GM23338 (cell line): ENCODE data around the gene COL4A6. TPM values are rescaled to one million over a fixed set of nuclear protein-coding genes. Genes with fewer than 3 reads are reported as not detected.

ENCODE experiments used
- ATAC-seq: fragments of 200-7000 bp; cut with Tn5 transposase; 3 replicates; pipeline ENCODE4 v1.9.1; 2020
- DNase-seq: peaks from one replicate; pipeline ENCODE4 v3.0.0-alpha.2; 2015; ENCODE audit warnings: low spot score
- H2AFZ ChIP-seq: fragments of 200-600 bp; sonication (generic); 2 replicates; pipeline ENCODE4 v1.8.0; 2016; ENCODE audit warnings: antibody characterized with exemption, mild to moderate bottlenecking, moderate library complexity
- H3F3A ChIP-seq: fragments of 200-600 bp; sonication (generic); replicated peaks from 2 replicates; pipeline ENCODE4 v1.8.0; 2017; ENCODE audit warnings: antibody characterized with exemption, mixed run types, low read depth
- H3K27ac ChIP-seq: fragments of 200-600 bp; sonication (generic); 2 replicates; pipeline ENCODE4 v1.6.1; 2016; ENCODE audit warnings: low read depth
- H3K27me3 ChIP-seq: fragments of 200-600 bp; sonication (generic); 2 replicates; pipeline ENCODE4 v1.8.0; 2016; ENCODE audit warnings: mild to moderate bottlenecking, mixed run types, moderate library complexity; ENCODE audit not compliant: insufficient read depth
- H3K36me3 ChIP-seq: fragments of 200-600 bp; sonication (generic); 2 replicates; pipeline ENCODE4 v1.8.0; 2016; ENCODE audit warnings: mild to moderate bottlenecking; ENCODE audit not compliant: insufficient read depth
- H3K4me1 ChIP-seq: fragments of 200-600 bp; sonication (generic); 2 replicates; pipeline ENCODE4 v1.8.0; 2016; ENCODE audit warnings: mild to moderate bottlenecking, moderate library complexity; ENCODE audit not compliant: insufficient read depth
- H3K4me2 ChIP-seq: fragments of 200-600 bp; sonication (generic); 2 replicates; pipeline ENCODE4 v1.7.1; 2017; ENCODE audit warnings: mixed run types
- H3K4me3 ChIP-seq: fragments of 200-600 bp; sonication (generic); 2 replicates; pipeline ENCODE4 v1.6.1; 2016; ENCODE audit warnings: mixed run types
- H3K79me2 ChIP-seq: fragments of 200-600 bp; sonication (generic); replicated peaks from 2 replicates; pipeline ENCODE4 v1.8.0; 2017; ENCODE audit warnings: mild to moderate bottlenecking; ENCODE audit not compliant: insufficient read depth
- H3K9me2 ChIP-seq: fragments of 200-600 bp; sonication (generic); 2 replicates; pipeline ENCODE4 v1.8.0; 2017; ENCODE audit not compliant: insufficient read depth
- H4K20me1 ChIP-seq: fragments of 200-600 bp; sonication (generic); replicated peaks from 2 replicates; pipeline ENCODE4 v1.8.0; 2017; ENCODE audit warnings: mild to moderate bottlenecking; ENCODE audit not compliant: insufficient read depth
- H3K27ac Mint-ChIP-seq: 2 replicates; pipeline ENCODE4 v1.8.0; 2020; ENCODE audit warnings: inconsistent platforms, mild to moderate bottlenecking, moderate library complexity, mixed read lengths
- H3K27me3 Mint-ChIP-seq: 3 replicates; pipeline ENCODE4 v1.8.0; 2022; ENCODE audit warnings: low read depth, mild to moderate bottlenecking, moderate library complexity, mixed read lengths, inconsistent platforms; ENCODE audit not compliant: insufficient read depth, poor library complexity
- H3K36me3 Mint-ChIP-seq: 3 replicates; pipeline ENCODE4 v1.8.0; 2021; ENCODE audit warnings: low read depth, mild to moderate bottlenecking, inconsistent platforms, moderate library complexity, mixed read lengths
- H3K4me1 Mint-ChIP-seq: 3 replicates; pipeline ENCODE4 v1.8.0; 2020; ENCODE audit warnings: mild to moderate bottlenecking, inconsistent platforms, mixed read lengths
- H3K4me3 Mint-ChIP-seq: 3 replicates; pipeline ENCODE4 v1.8.0; 2021; ENCODE audit warnings: moderate library complexity, mild to moderate bottlenecking, inconsistent platforms, mixed read lengths
- H3K9me3 Mint-ChIP-seq: 3 replicates; pipeline ENCODE4 v1.8.0; 2020; ENCODE audit warnings: moderate library complexity, mild to moderate bottlenecking, inconsistent platforms, mixed read lengths
- CREB1 ChIP-seq: fragments of 250-450 bp; sonication (Bioruptor Pico); IDR thresholded peaks from 2 replicates; pipeline ENCODE4 v1.5.0; 2020; ENCODE audit warnings: low read depth, mild to moderate bottlenecking, moderate library complexity
- CTCF ChIP-seq, 2 experiments: fragments of 200-600 bp in 1 of 2; sonication (generic) in 1 of 2; conservative IDR thresholded peaks; 2 replicates each; pipeline versions ENCODE4 v1.5.1 to v1.6.1; 2016 to 2017; ENCODE audit warnings: antibody characterized with exemption in 2 of 2, low read depth in 2 of 2, mild to moderate bottlenecking in 2 of 2, moderate library complexity in 1 of 2
- JUNB ChIP-seq: IDR thresholded peaks from one replicate; pipeline ENCODE4 v1.6.1; 2016; ENCODE audit warnings: antibody characterized with exemption; ENCODE audit not compliant: unreplicated experiment
- STAT1 ChIP-seq: IDR thresholded peaks from one replicate; pipeline ENCODE4 v1.6.1; 2016; ENCODE audit warnings: antibody characterized with exemption; ENCODE audit not compliant: unreplicated experiment
- ZNF462 ChIP-seq: fragments of 250-450 bp; sonication (Bioruptor Pico); IDR thresholded peaks from 2 replicates; pipeline ENCODE4 v1.5.0; 2020; ENCODE audit warnings: mild to moderate bottlenecking, moderate library complexity
- polyA plus RNA-seq: library from polyadenylated mRNA; unstranded; fragments of >200 nt; fragmentation: Nextera tagmentation; extraction: Ambion mirVana; gene quantifications from 2 replicates; pipeline ENCODE4 v1.2.1, GENCODE V29; 2016
- total RNA-seq: library from RNA; depleted of rRNA; stranded (reverse); fragments of >200 nt; shearing (Covaris generic); gene quantifications from 2 replicates; pipeline ENCODE4 v1.2.3, GENCODE V29; 2014
- TF ChIP-seq, protein P1 (sequence below): IDR thresholded peaks from one replicate; pipeline ENCODE4 v1.6.1; 2018; ENCODE audit warnings: antibody characterized with exemption; ENCODE audit not compliant: unreplicated experiment

The COL4A6 gene
- total and polyA plus RNA-seq, 2 experiments from 2014 or later: 4.1 to 15.2 TPM

DNA sequence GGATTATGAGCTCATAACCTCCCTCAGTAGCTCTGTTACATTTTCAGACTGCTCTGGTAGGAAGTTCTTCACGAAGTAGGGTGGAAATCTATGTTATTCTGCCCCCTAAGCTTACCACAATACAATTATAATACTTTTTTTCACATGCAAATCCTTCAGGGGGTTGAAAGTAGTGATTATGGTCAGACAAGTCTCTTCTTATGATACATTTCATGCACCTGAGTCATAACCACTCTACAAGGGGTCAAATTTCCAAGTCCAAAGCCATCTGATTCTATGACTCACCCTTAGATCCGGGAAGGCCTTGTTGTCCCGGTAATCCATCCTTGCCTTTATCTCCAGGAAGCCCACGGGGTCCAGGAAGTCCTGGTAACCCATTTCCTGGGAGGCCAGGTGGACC lies 251.4 kb downstream of the COL4A6 start:
- Histone ChIP-seq H4K20me1 (no peaks in the 10 kb centered on the region), H3K9me2 (no peaks in the 10 kb centered on the region; the same call in 1 of the 2 replicates), H3K36me3 (no peaks in the 10 kb centered on the region), H3F3A (no peaks in the 10 kb centered on the region), H3K27ac (no peak overlapping the region), H3K4me2 (no peak overlapping the region), H3K79me2 (no peaks in the 10 kb centered on the region), H2AFZ (no peak overlapping the region), H3K4me1 (no peaks in the 10 kb centered on the region), H3K4me3 (no peak overlapping the region), H3K27me3 (no peaks in the 10 kb centered on the region)
- H3K4me1 Mint-ChIP-seq: peaks cover 2% of the 10 kb centered on the region; the same call in 1 of the 3 replicates
- no peaks in the 10 kb centered on the region for H3K36me3 Mint-ChIP-seq
- DNase-seq (no peak), ATAC-seq (no peak)
- H3K4me3 Mint-ChIP-seq: no peak overlapping the region
- H3K27ac Mint-ChIP-seq: no peak overlapping the region
- TF ChIP-seq STAT1 (no peak), CREB1 (CRISPR knock-in tag) (no peak), CTCF (conservative IDR thresholded peaks at IDR 0.05; ENCODE audit: low read depth in 2 of 2) (no peak), JUNB (no peak), ZNF462 (CRISPR knock-in tag) (no peak)
- TF ChIP-seq, protein P1, sequence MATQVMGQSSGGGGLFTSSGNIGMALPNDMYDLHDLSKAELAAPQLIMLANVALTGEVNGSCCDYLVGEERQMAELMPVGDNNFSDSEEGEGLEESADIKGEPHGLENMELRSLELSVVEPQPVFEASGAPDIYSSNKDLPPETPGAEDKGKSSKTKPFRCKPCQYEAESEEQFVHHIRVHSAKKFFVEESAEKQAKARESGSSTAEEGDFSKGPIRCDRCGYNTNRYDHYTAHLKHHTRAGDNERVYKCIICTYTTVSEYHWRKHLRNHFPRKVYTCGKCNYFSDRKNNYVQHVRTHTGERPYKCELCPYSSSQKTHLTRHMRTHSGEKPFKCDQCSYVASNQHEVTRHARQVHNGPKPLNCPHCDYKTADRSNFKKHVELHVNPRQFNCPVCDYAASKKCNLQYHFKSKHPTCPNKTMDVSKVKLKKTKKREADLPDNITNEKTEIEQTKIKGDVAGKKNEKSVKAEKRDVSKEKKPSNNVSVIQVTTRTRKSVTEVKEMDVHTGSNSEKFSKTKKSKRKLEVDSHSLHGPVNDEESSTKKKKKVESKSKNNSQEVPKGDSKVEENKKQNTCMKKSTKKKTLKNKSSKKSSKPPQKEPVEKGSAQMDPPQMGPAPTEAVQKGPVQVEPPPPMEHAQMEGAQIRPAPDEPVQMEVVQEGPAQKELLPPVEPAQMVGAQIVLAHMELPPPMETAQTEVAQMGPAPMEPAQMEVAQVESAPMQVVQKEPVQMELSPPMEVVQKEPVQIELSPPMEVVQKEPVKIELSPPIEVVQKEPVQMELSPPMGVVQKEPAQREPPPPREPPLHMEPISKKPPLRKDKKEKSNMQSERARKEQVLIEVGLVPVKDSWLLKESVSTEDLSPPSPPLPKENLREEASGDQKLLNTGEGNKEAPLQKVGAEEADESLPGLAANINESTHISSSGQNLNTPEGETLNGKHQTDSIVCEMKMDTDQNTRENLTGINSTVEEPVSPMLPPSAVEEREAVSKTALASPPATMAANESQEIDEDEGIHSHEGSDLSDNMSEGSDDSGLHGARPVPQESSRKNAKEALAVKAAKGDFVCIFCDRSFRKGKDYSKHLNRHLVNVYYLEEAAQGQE: no peak
- no peaks in the 10 kb centered on the region for H3K9me3 Mint-ChIP-seq
- H3K27me3 Mint-ChIP-seq: peaks cover 1% of the 10 kb centered on the region
